WTC11 (cell line): ENCODE measurements around the gene GYPA. TPM values are rescaled to one million over a fixed set of nuclear protein-coding genes. Genes with fewer than 3 reads are reported as not detected.
"Not testable (repeated sequence)": the region's sequence is repeated elsewhere in the genome, so short reads cannot be mapped to it uniquely, and the experiment has no call there.

Experiments used
- ATAC-seq: fragments of 200-7000 bp; cut with Tn5 transposase; 2 replicates; pipeline ENCODE4 v1.10.0; 2021; ENCODE audit warnings: mild to moderate bottlenecking, moderate library complexity
- CTCF ChIA-PET: fragments of 300-600 bp; sonication (Branson Sonifier 250); formaldehyde crosslinking; loops from one replicate; lab custom pipeline; 2021; ENCODE audit warnings: antibody characterized with exemption; lab: Charles Lee
- POLR2A ChIA-PET: fragments of 350-600 bp; sonication (Branson Sonifier 250); formaldehyde crosslinking; loops from one replicate; lab custom pipeline; 2021; ENCODE audit warnings: antibody characterized with exemption; lab: Charles Lee
- DNase-seq: peaks from one replicate; pipeline ENCODE4 v3.0.0; 2021; ENCODE audit warnings: low spot score
- H3K27ac Mint-ChIP-seq: 2 replicates; pipeline ENCODE4 v1.8.0; 2021; ENCODE audit warnings: mixed read lengths
- H3K27me3 Mint-ChIP-seq: 2 replicates; pipeline ENCODE4 v1.8.0; 2021; ENCODE audit warnings: low read depth, mild to moderate bottlenecking, moderate library complexity, mixed read lengths
- H3K36me3 Mint-ChIP-seq: 2 replicates; pipeline ENCODE4 v1.8.0; 2021; ENCODE audit warnings: mixed read lengths
- H3K4me1 Mint-ChIP-seq: 2 replicates; pipeline ENCODE4 v1.8.0; 2022; ENCODE audit warnings: mixed read lengths
- H3K4me3 Mint-ChIP-seq: 2 replicates; pipeline ENCODE4 v1.8.0; 2021; ENCODE audit warnings: mild to moderate bottlenecking, moderate library complexity, mixed read lengths
- H3K9me3 Mint-ChIP-seq: 2 replicates; pipeline ENCODE4 v1.8.0; 2021; ENCODE audit warnings: mixed read lengths
- HMGA2 ChIP-seq: fragments of 250-450 bp; sonication (Bioruptor Pico); IDR thresholded peaks from 2 replicates; pipeline ENCODE4 v1.4.0; 2021; ENCODE audit warnings: mild to moderate bottlenecking, moderate library complexity
- total RNA-seq: library from RNA; stranded (reverse); gene quantifications from 3 replicates; pipeline ENCODE4 v1.2.3, GENCODE V29; 2021

Gene GYPA
- total RNA-seq, 1 experiment from 2014 or later: 0.09 TPM

DNA sequence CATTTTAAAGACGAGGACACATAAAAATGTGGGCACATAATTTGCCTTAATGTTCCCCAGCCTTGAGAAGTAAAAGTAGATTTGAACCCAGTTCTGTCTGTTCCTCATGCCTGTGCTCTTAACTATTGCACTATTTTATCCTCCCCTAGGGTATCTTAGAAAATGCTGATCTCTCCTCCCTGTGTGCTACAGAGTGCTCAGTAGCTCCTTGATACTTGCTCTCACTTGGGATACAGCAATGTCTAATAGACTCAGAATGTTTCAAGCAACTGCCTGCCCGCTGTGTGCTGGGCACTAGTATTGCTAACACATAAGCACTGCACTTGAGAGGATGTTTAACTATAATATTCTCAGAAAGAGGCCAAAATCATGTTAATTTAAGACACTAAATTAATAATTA, 971 bp downstream of the GYPA start:
- DNase-seq, H3K4me3 Mint-ChIP-seq, ATAC-seq, H3K4me1 Mint-ChIP-seq, POLR2A ChIA-PET, CTCF ChIA-PET, H3K36me3 Mint-ChIP-seq, H3K27me3 Mint-ChIP-seq, H3K9me3 Mint-ChIP-seq, H3K27ac Mint-ChIP-seq: not testable (repeated sequence)
- peak; percentile 66; the same call in 1 of the 2 replicates for TF ChIP-seq HMGA2

DNA sequence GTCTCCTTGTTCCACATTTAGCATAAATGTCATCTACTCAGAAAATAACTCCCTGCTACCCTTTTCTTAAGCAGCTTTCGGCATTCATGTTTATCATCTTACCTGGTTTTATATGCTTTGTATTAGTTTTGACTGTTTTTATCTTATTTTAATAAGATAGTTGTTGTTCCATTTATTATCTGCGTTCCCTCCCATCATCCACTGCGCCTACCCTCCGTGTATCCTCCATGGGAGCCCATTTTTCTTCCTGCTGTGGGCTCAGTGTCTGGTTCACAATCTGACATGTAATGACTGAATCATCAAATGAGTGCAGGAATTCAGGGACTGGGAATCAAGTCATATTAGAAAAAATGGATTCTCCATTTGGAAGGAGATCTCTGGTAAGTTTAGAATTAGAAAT, 2.3 kb downstream of the GYPA start:
- H3K27me3 Mint-ChIP-seq, DNase-seq, H3K4me1 Mint-ChIP-seq, POLR2A ChIA-PET, ATAC-seq, CTCF ChIA-PET, H3K9me3 Mint-ChIP-seq, H3K27ac Mint-ChIP-seq, H3K36me3 Mint-ChIP-seq, H3K4me3 Mint-ChIP-seq: not testable (repeated sequence)

DNA sequence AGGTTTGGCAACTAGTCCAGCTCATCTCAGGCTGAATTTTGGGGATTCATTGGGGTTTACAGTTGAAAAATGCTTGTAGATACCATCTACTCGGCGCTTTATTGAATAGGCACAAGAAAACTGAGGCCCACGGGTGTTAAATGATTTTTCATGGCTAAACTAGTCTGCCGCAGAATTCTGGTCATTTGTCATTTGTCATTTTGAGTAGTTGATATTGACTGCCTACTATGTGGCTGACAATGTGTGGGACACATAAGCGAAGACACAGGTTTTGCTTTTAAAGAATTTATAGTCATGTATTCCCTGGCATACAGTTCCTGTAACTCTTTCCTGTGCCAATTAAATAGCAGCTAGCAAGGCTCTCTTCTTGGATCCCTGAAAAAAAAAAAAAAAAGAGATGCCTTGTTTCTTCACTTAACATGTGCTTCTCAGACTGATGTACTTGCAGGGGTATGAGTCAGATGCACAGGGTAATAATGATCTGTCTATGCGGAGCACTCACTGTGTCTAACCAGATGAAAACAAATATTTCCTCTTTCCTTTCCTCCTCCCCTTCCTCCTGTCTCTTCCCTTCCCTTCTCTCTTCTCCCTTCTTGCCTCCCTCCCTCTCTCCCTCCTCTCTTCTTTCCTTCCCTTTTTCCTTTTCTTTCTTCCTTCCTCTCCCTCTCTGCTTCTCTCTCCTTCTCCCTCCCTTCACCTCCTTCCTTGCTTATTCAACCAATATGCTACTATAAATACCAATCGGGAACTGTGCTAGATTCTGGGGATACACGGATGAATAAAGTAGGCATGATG, 3.2 kb downstream of the GYPA start:
- CTCF ChIA-PET, H3K27me3 Mint-ChIP-seq, H3K36me3 Mint-ChIP-seq, H3K27ac Mint-ChIP-seq, DNase-seq, POLR2A ChIA-PET, ATAC-seq, H3K4me3 Mint-ChIP-seq, H3K9me3 Mint-ChIP-seq, H3K4me1 Mint-ChIP-seq: not testable (repeated sequence)

DNA sequence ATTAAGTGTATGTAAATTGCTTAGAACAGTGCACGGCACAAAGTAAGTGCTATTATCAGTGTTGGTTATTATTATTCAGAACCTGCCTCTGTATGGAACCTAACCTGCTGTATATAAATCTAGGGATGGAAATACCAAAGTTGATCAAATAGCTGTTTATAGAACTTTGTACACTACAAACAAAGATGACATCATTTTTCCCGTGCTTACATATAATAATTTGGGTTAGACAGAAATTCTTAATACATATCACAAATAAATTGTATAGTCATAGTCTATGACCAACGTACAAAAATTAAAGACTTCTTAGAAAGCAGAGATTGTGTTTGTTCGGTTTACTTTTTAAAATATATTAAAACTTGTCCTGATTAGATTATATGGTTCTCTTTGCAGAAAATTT, 4.3 kb downstream of the GYPA start:
- ATAC-seq, CTCF ChIA-PET, H3K4me3 Mint-ChIP-seq, H3K36me3 Mint-ChIP-seq, H3K27me3 Mint-ChIP-seq, H3K27ac Mint-ChIP-seq, H3K9me3 Mint-ChIP-seq, H3K4me1 Mint-ChIP-seq, DNase-seq, POLR2A ChIA-PET: not testable (repeated sequence)

DNA sequence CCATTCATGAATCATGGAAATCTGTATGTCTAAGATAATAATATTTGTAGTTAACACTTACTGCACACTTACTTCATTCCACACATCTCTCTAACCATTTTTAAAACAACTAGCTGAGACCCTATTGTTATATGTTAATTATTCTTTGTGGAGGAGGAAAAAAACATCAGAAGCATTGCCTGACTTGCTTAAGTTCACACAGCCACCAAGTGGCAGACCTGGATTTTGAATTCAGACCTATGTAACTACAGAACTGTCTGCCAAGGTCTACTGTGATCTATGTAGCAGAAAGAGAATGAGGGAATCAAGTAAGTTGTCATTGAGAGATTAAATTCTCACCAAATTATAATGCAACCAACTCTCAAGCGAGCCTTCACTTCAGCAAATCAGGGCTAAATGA, 10.4 kb downstream of the GYPA start:
- DNase-seq, H3K9me3 Mint-ChIP-seq, ATAC-seq, H3K27ac Mint-ChIP-seq, H3K27me3 Mint-ChIP-seq, H3K4me3 Mint-ChIP-seq, CTCF ChIA-PET, POLR2A ChIA-PET, H3K36me3 Mint-ChIP-seq, H3K4me1 Mint-ChIP-seq: not testable (repeated sequence)

DNA sequence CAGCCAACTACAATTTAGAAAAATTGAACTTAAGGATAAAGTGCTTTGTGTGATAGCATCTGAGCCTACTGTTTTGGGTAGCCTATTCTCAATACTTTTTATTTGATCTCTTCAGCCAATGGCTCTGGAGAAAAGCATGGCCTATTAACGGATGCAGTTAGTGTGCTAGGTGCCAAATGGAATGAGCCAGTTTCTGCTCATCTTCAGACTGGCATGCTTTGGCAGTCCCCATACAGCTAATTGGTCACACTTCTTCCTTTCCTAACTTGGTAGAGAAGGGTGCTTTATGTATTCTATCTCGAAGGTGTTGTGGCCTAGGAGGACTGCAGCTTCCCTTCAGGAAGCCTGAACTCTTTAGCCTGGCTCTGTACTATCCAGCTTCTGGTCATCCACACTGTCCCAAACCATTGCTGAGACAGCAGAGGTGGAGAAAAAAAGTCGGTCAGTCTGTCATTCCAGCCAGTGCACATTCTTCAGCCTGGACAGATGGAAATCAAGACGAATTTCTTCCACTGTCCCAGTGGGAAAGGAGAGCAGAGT, 11.1 kb downstream of the GYPA start:
- POLR2A ChIA-PET, ATAC-seq, CTCF ChIA-PET, H3K9me3 Mint-ChIP-seq, H3K4me1 Mint-ChIP-seq, H3K27me3 Mint-ChIP-seq, H3K4me3 Mint-ChIP-seq, H3K36me3 Mint-ChIP-seq, H3K27ac Mint-ChIP-seq, DNase-seq: not testable (repeated sequence)

DNA sequence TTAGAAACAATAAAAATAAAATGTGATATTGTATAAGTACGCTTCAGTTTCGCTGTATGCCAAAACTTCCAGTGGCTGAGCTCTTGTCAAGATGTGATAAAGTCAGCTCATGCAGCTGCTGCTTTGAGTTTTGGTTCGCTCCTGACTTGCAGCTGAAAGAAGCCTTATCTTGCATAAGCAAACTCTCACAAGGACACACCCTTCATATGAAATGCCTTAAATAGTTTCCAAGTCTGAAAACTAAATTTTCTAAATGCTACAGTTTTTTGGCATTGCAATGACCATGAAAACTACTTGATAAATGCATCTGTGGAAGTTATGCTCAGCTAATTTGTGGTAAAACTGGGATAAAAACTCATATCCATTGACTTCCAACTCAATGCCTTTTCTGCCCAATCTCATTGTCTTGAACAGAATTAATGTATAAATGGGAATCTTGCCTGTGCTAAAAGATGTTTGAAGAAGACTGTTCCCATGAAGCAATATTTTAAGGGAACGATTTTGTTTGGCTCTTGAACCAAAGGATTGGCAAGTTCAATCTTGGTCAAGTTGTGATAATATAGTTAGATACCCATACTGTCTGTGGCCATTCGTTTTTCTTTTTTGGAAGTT, 11.7 kb downstream of the GYPA start:
- CTCF ChIA-PET, ATAC-seq, DNase-seq, H3K36me3 Mint-ChIP-seq, H3K27ac Mint-ChIP-seq, H3K9me3 Mint-ChIP-seq, H3K4me3 Mint-ChIP-seq, POLR2A ChIA-PET, H3K4me1 Mint-ChIP-seq, H3K27me3 Mint-ChIP-seq: not testable (repeated sequence)

DNA sequence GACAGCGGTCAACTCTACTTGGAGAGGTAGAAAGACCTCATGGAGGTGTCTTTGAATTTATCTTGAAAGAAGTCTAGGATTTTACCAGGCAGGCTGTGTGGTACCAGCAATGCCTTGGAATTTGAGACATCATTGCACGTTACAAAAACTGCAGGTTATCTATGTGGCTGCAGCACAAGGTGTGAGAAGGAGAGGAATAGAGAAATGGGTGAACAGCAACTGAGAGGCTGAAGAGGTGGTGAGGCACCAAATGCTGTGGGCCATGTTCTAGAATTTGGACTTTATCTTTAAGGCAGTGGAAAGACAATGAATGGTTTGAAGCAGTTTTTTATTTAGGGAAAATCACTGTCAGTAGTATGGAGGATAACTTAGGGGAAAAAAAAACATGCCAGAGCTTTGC, 15.4 kb downstream of the GYPA start:
- H3K4me3 Mint-ChIP-seq, H3K27ac Mint-ChIP-seq, CTCF ChIA-PET, POLR2A ChIA-PET, DNase-seq, H3K9me3 Mint-ChIP-seq, H3K36me3 Mint-ChIP-seq, H3K27me3 Mint-ChIP-seq, H3K4me1 Mint-ChIP-seq, ATAC-seq: not testable (repeated sequence)
